A673 (cell line): ENCODE results near the gene GOLGB1. TPM values are rescaled to one million over a fixed set of nuclear protein-coding genes. Genes with fewer than 3 reads are reported as not detected.

Experiments used
- Bru-seq: library from RNA; stranded (reverse); fragments of 400-500 nt; gene quantifications from one replicate; lab custom pipeline; 2021; lab: Mats Ljungman, UMichigan
- BruChase-seq, 2 experiments: library from RNA; stranded (reverse); fragments of 400-500 nt; gene quantifications; one replicate each; lab custom pipeline; 2021; lab: Mats Ljungman, UMichigan
- BruUV-seq: library from RNA; stranded (reverse); fragments of 400-500 nt; replicated peaks from 2 replicates; lab custom pipeline; 2021; lab: Mats Ljungman, UMichigan
- CTCF ChIA-PET: fragments of 300-600 bp; sonication (Branson Sonifier 250); formaldehyde crosslinking; loops from one replicate; lab custom pipeline; 2022; ENCODE audit warnings: antibody characterized with exemption; lab: Charles Lee
- POLR2A ChIA-PET: fragments of 300-600 bp; sonication (Branson Sonifier 250); formaldehyde crosslinking; loops from one replicate; lab custom pipeline; 2022; ENCODE audit warnings: antibody characterized with exemption; ENCODE audit not compliant: low non-redundant PET; lab: Charles Lee
- DNase-seq: peaks from one replicate; pipeline ENCODE4 v3.0.0-alpha.2; 2015; ENCODE audit warnings: low spot score
- H3K27ac ChIP-seq: fragments of 200-600 bp; sonication (generic); 2 replicates; pipeline ENCODE4 v1.5.1; 2016; ENCODE audit warnings: mixed run types, low read depth, mild to moderate bottlenecking, mixed read lengths, antibody characterized with exemption, low read length; ENCODE audit not compliant: poor library complexity, severe bottlenecking
- H3K27me3 ChIP-seq: fragments of 200-600 bp; sonication (generic); replicated peaks from 2 replicates; pipeline ENCODE4 v1.6.1; 2017; ENCODE audit warnings: mixed run types, low read depth, mild to moderate bottlenecking, mixed read lengths, antibody characterized with exemption, low read length; ENCODE audit not compliant: insufficient read depth, poor library complexity
- H3K36me3 ChIP-seq: fragments of 200-600 bp; sonication (generic); 2 replicates; pipeline ENCODE4 v1.6.1; 2016; ENCODE audit warnings: mixed run types, mild to moderate bottlenecking, mixed read lengths, antibody characterized with exemption, low read length; ENCODE audit not compliant: insufficient read depth, poor library complexity, severe bottlenecking
- H3K4me1 ChIP-seq: fragments of 200-600 bp; sonication (generic); 2 replicates; pipeline ENCODE4 v1.6.1; 2017; ENCODE audit warnings: mixed run types, mild to moderate bottlenecking, mixed read lengths, antibody characterized with exemption, low read length; ENCODE audit not compliant: insufficient read depth, poor library complexity, severe bottlenecking
- H3K4me3 ChIP-seq: fragments of 200-600 bp; sonication (generic); 2 replicates; pipeline ENCODE4 v1.5.1; 2016; ENCODE audit warnings: low read depth, mixed run types, mild to moderate bottlenecking, mixed read lengths, low read length; ENCODE audit not compliant: poor library complexity, severe bottlenecking
- H3K9me3 ChIP-seq: fragments of 200-600 bp; sonication (generic); 2 replicates; pipeline ENCODE4 v1.6.1; 2016; ENCODE audit warnings: mixed run types, low read depth, mild to moderate bottlenecking, mixed read lengths, antibody characterized with exemption, low read length; ENCODE audit not compliant: poor library complexity, severe bottlenecking
- CTCF ChIP-seq: fragments of 300-800, 200-600 bp; sonication (generic); conservative IDR thresholded peaks from 2 replicates; pipeline ENCODE4 v1.5.1; 2017; ENCODE audit warnings: low read depth, mild to moderate bottlenecking, antibody characterized with exemption, low read length, moderate library complexity, mixed read lengths
- EZH2 ChIP-seq: fragments of 200-600 bp; sonication (generic); IDR thresholded peaks from 2 replicates; pipeline ENCODE4 v1.6.1; 2017; ENCODE audit warnings: borderline replicate concordance, low read depth, mild to moderate bottlenecking, mixed read lengths, antibody characterized with exemption, low read length; ENCODE audit not compliant: poor library complexity, severe bottlenecking
- intact Hi-C: fragments of 100-400 bp; cut with micrococcal nuclease; formaldehyde crosslinking; loops from one replicate; pipeline ENCODE4 v1.10.0; 2022; ENCODE audit not compliant: unreplicated experiment
- long read RNA-seq: library from polyadenylated mRNA; stranded (forward); transcript quantifications from one replicate; pipeline ENCODE4 v2.0.0, GENCODE V29; 2022
- total RNA-seq: library from RNA; stranded (reverse); gene quantifications from 2 replicates; pipeline ENCODE4 v1.2.3, GENCODE V29; 2021

Gene GOLGB1, protein sequence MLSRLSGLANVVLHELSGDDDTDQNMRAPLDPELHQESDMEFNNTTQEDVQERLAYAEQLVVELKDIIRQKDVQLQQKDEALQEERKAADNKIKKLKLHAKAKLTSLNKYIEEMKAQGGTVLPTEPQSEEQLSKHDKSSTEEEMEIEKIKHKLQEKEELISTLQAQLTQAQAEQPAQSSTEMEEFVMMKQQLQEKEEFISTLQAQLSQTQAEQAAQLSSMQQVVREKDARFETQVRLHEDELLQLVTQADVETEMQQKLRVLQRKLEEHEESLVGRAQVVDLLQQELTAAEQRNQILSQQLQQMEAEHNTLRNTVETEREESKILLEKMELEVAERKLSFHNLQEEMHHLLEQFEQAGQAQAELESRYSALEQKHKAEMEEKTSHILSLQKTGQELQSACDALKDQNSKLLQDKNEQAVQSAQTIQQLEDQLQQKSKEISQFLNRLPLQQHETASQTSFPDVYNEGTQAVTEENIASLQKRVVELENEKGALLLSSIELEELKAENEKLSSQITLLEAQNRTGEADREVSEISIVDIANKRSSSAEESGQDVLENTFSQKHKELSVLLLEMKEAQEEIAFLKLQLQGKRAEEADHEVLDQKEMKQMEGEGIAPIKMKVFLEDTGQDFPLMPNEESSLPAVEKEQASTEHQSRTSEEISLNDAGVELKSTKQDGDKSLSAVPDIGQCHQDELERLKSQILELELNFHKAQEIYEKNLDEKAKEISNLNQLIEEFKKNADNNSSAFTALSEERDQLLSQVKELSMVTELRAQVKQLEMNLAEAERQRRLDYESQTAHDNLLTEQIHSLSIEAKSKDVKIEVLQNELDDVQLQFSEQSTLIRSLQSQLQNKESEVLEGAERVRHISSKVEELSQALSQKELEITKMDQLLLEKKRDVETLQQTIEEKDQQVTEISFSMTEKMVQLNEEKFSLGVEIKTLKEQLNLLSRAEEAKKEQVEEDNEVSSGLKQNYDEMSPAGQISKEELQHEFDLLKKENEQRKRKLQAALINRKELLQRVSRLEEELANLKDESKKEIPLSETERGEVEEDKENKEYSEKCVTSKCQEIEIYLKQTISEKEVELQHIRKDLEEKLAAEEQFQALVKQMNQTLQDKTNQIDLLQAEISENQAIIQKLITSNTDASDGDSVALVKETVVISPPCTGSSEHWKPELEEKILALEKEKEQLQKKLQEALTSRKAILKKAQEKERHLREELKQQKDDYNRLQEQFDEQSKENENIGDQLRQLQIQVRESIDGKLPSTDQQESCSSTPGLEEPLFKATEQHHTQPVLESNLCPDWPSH (N-terminal part only)
- total RNA-seq (19.9 and 28.4 TPM in 2 replicates), Bru-seq, nascent RNA (percentile 80 among the genes with signal in this experiment), BruChase-seq, experiment 1, labeled RNA remaining after a 2-hour chase (percentile 82 among the genes with signal in this experiment), BruChase-seq, experiment 2, labeled RNA remaining after a 6-hour chase (percentile 88 among the genes with signal in this experiment)
- long read RNA-seq, partial matches to known transcripts = 1 of 4 reads
- long read RNA-seq, other reads (novel, unspliced or antisense) = 3 of 4 reads

- DNase-seq = peak; percentile 99
- TF ChIP-seq EZH2 (no peak), CTCF (no peak)
- Histone ChIP-seq H3K27ac (peak within 1 kb of the TSS; percentile 82), H3K27me3 (no peaks in the 10 kb centered on the region), H3K4me1 (peaks cover 7% of the 10 kb centered on the region), H3K4me3 (peak within 1 kb of the TSS; percentile 82), H3K36me3 (no peaks in the 10 kb centered on the region), H3K9me3 (no peaks in the 10 kb centered on the region)
- intact Hi-C loops = no loop called here
- ChIA-PET CTCF (no interaction called here), POLR2A (no interaction called here)
- BruUV-seq = no TSS peak
Measured at GRCh38 chr3:121749276-121750086, at the start of gene GOLGB1. GOLGB1 (minus strand) TSS chr3:121749741; CDS start chr3:121730971, 18,770 bp downstream.

GRCh38 chr3:121796970-121797369, 47.4 kb upstream of the GOLGB1 start:
- H3K36me3 ChIP-seq = peaks cover 11% of the 10 kb centered on the region
- no peaks in the 10 kb centered on the region for H3K4me1 ChIP-seq
- no peak overlapping the region for H3K27ac ChIP-seq
- ChIA-PET POLR2A (no interaction called here), CTCF (no interaction called here)
- no peaks in the 10 kb centered on the region for H3K9me3 ChIP-seq
- no peak overlapping the region for H3K4me3 ChIP-seq
- intact Hi-C loops = no loop called here
- DNase-seq = no peak
- H3K27me3 ChIP-seq = no peaks in the 10 kb centered on the region
- no TSS peak for BruUV-seq
- TF ChIP-seq CTCF = no peak
- no peak for TF ChIP-seq EZH2
